Activated CD4-positive, alpha-beta memory T cell treated with anti-CD3 and anti-CD28 coated beads for 36 hours (primary cell): ENCODE results near the gene SEMA3B. TPM values are rescaled to one million over a fixed set of nuclear protein-coding genes. Genes with fewer than 3 reads are reported as not detected.
"Not testable (repeated sequence)": the region's sequence is repeated elsewhere in the genome, so short reads cannot be mapped to it uniquely, and the experiment has no call there.

Experiments
- CTCF ChIA-PET: fragments of 350-600 bp; sonication (Branson Sonifier 250); formaldehyde crosslinking; loops from one replicate; lab custom pipeline; 2021; ENCODE audit warnings: antibody characterized with exemption, inconsistent platforms; lab: Charles Lee
- POLR2A ChIA-PET: fragments of 350-600 bp; sonication (Branson Sonifier 250); formaldehyde crosslinking; loops from one replicate; lab custom pipeline; 2021; ENCODE audit warnings: antibody characterized with exemption; lab: Charles Lee
- DNase-seq: peaks from one replicate; pipeline ENCODE4 v3.0.0-alpha.2; 2020
- H3K27ac Mint-ChIP-seq: one replicate; pipeline ENCODE4 v1.8.0; 2021; ENCODE audit warnings: mixed read lengths
- H3K27me3 Mint-ChIP-seq: one replicate; pipeline ENCODE4 v1.8.0; 2021; ENCODE audit warnings: mixed read lengths
- H3K36me3 Mint-ChIP-seq: one replicate; pipeline ENCODE4 v1.8.0; 2021; ENCODE audit warnings: mixed read lengths
- H3K4me1 Mint-ChIP-seq: one replicate; pipeline ENCODE4 v1.8.0; 2021; ENCODE audit warnings: low read depth, mixed read lengths
- H3K4me3 Mint-ChIP-seq: one replicate; pipeline ENCODE4 v1.8.0; 2021; ENCODE audit warnings: mild to moderate bottlenecking, mixed read lengths
- H3K9me3 Mint-ChIP-seq: one replicate; pipeline ENCODE4 v1.8.0; 2021; ENCODE audit warnings: mixed read lengths
- intact Hi-C: fragments of 100-400 bp; cut with micrococcal nuclease; formaldehyde crosslinking; loops from one replicate; pipeline ENCODE4 v1.15.1; 2023
- total RNA-seq, 2 experiments: library from RNA; stranded (reverse); gene quantifications; one replicate each; pipeline ENCODE4 v1.2.3, GENCODE V29; 2021

Gene SEMA3B
- total RNA-seq, 2 experiments from 2014 or later, result 0.86 to 0.97 TPM

GRCh38 chr3:50302095-50303012 is 33.4 kb downstream of the SEMA3B start:
- no peak for DNase-seq
- ChIA-PET CTCF (interaction anchor here (1.8 kb wide), 1 partner anchor 22 kb away, joined by 7 read pairs; no protein-coding TSS in a partner anchor), POLR2A (interaction anchor here (0.7 kb wide), 1 partner anchor 10 kb away, joined by 3 read pairs; no protein-coding TSS in a partner anchor)
- Mint-ChIP-seq H3K36me3 (no peaks in the 10 kb centered on the region), H3K27me3 (no peaks in the 10 kb centered on the region), H3K9me3 (no peaks in the 10 kb centered on the region), H3K4me3 (no peak overlapping the region), H3K4me1 (peaks cover 30% of the 10 kb centered on the region), H3K27ac (no peak overlapping the region)
- intact Hi-C loops, result no loop called here

- Mint-ChIP-seq H3K4me3 (no peak within 1 kb of the TSS), H3K36me3 (peaks cover 1% of the 10 kb centered on the region), H3K9me3 (no peaks in the 10 kb centered on the region), H3K27me3 (no peaks in the 10 kb centered on the region), H3K4me1 (peaks cover 22% of the 10 kb centered on the region), H3K27ac (no peak within 1 kb of the TSS)
- CTCF ChIA-PET, result interaction anchor here (1.8 kb wide), 1 partner anchor 21 kb away, joined by 7 read pairs; no protein-coding TSS in a partner anchor
- intact Hi-C loops, result no loop called here
- DNase-seq, result no peak
- POLR2A ChIA-PET, result no interaction called here
These were observed 34.3 kb downstream of the SEMA3B start, which contains the start of gene HYAL1 for GRCh38 chr3:50303013-50303815. HYAL1 (minus strand) TSS chr3:50303574; CDS start chr3:50302956, 618 bp downstream.

- CTCF ChIA-PET, result interaction anchor here (1.8 kb wide), 1 partner anchor 19 kb away, joined by 6 read pairs; no protein-coding TSS in a partner anchor
- Mint-ChIP-seq H3K9me3 (peaks cover 4% of the 10 kb centered on the region), H3K27me3 (no peaks in the 10 kb centered on the region), H3K36me3 (peaks cover 1% of the 10 kb centered on the region), H3K4me1 (peaks cover 19% of the 10 kb centered on the region), H3K4me3 (no peak overlapping the region), H3K27ac (no peak overlapping the region)
- POLR2A ChIA-PET, result interaction anchor here (0.9 kb wide), 1 partner anchor 33 kb away, joined by 4 read pairs; no protein-coding TSS in a partner anchor
- DNase-seq, result peak; percentile 37
- intact Hi-C loops, result loop anchor here (1.0 kb wide), 1 partner anchor 12 kb away; no protein-coding TSS in a partner anchor
These were observed 35.7 kb downstream of the SEMA3B start for GRCh38 chr3:50304601-50305000.

- DNase-seq, H3K27ac Mint-ChIP-seq, H3K4me3 Mint-ChIP-seq, H3K36me3 Mint-ChIP-seq, H3K27me3 Mint-ChIP-seq, H3K9me3 Mint-ChIP-seq, CTCF ChIA-PET, POLR2A ChIA-PET, intact Hi-C loops: not testable (repeated sequence)
- H3K4me1 Mint-ChIP-seq, result peaks cover 11% of the 10 kb centered on the region
These were observed 43.1 kb downstream of the SEMA3B start for GRCh38 chr3:50312041-50312440.

GRCh38 chr3:50314342-50314741 is 45.4 kb downstream of the SEMA3B start:
- intact Hi-C loops, result no loop called here
- Mint-ChIP-seq H3K4me1 (peaks cover 18% of the 10 kb centered on the region), H3K9me3 (no peaks in the 10 kb centered on the region), H3K27me3 (no peaks in the 10 kb centered on the region), H3K4me3 (no peak overlapping the region), H3K36me3 (peaks cover 3% of the 10 kb centered on the region), H3K27ac (no peak overlapping the region)
- DNase-seq, result no peak
- ChIA-PET POLR2A (interaction anchor here (1.3 to 1.4 kb wide), 2 partner anchors 15 to 23 kb away, joined by 4 to 5 read pairs; partner anchors contain the start of genes HYAL3 and NAA80), CTCF (interaction anchor here (2.5 kb wide), 1 partner anchor 10 kb away, joined by 13 read pairs; no protein-coding TSS in a partner anchor)

- peaks cover 22% of the 10 kb centered on the region for H3K4me1 Mint-ChIP-seq
- POLR2A ChIA-PET, result interaction anchor here (1.3 to 1.4 kb wide), 2 partner anchors 15 to 22 kb away, joined by 4 to 5 read pairs; partner anchors contain the start of genes HYAL3 and NAA80
- no peaks in the 10 kb centered on the region for H3K9me3 Mint-ChIP-seq
- H3K27me3 Mint-ChIP-seq, result no peaks in the 10 kb centered on the region
- CTCF ChIA-PET, result interaction anchor here (1.0 to 2.5 kb wide), 3 partner anchors 10 to 40 kb away, joined by 3 to 13 read pairs (median 3); partner anchors contain the start of gene LSMEM2
- intact Hi-C loops, result no loop called here
- H3K4me3 Mint-ChIP-seq, result no peak overlapping the region
- H3K36me3 Mint-ChIP-seq, result peaks cover 3% of the 10 kb centered on the region
- no peak overlapping the region for H3K27ac Mint-ChIP-seq
- no peak for DNase-seq
These were observed 45.9 kb downstream of the SEMA3B start for GRCh38 chr3:50314816-50315215.

GRCh38 chr3:50316657-50317242 is 47.8 kb downstream of the SEMA3B start:
- POLR2A ChIA-PET, result no interaction called here
- CTCF ChIA-PET, result interaction anchor here (2.4 kb wide), 1 partner anchor 9 kb away, joined by 8 read pairs; no protein-coding TSS in a partner anchor
- H3K27ac Mint-ChIP-seq, result peak overlapping the region; percentile 81
- peak overlapping the region; percentile 20 for H3K4me3 Mint-ChIP-seq
- H3K9me3 Mint-ChIP-seq, result no peaks in the 10 kb centered on the region
- intact Hi-C loops, result loop anchor here (1.0 kb wide), 1 partner anchor 12 kb away; no protein-coding TSS in a partner anchor
- H3K36me3 Mint-ChIP-seq, result no peaks in the 10 kb centered on the region
- DNase-seq, result peak; percentile 82
- peaks cover 29% of the 10 kb centered on the region for H3K4me1 Mint-ChIP-seq
- no peaks in the 10 kb centered on the region for H3K27me3 Mint-ChIP-seq

GRCh38 chr3:50317300-50317699 is 48.4 kb downstream of the SEMA3B start:
- intact Hi-C loops, result no loop called here
- H3K36me3 Mint-ChIP-seq, result no peaks in the 10 kb centered on the region
- H3K4me1 Mint-ChIP-seq, result peaks cover 29% of the 10 kb centered on the region
- DNase-seq, result no peak
- H3K27me3 Mint-ChIP-seq, result no peaks in the 10 kb centered on the region
- POLR2A ChIA-PET, result interaction anchor here (2.2 kb wide), 1 partner anchor 11 kb away, joined by 7 read pairs; the partner anchor contains the start of gene TUSC2
- CTCF ChIA-PET, result interaction anchor here (2.4 kb wide), 1 partner anchor 9 kb away, joined by 8 read pairs; no protein-coding TSS in a partner anchor
- no peaks in the 10 kb centered on the region for H3K9me3 Mint-ChIP-seq
- peak overlapping the region; percentile 81 for H3K27ac Mint-ChIP-seq
- H3K4me3 Mint-ChIP-seq, result no peak overlapping the region

GRCh38 chr3:50318163-50318562 is 49.2 kb downstream of the SEMA3B start:
- H3K27me3 Mint-ChIP-seq, result no peaks in the 10 kb centered on the region
- no peak overlapping the region for H3K4me3 Mint-ChIP-seq
- ChIA-PET CTCF (interaction anchor here (2.4 kb wide), 1 partner anchor 8 kb away, joined by 8 read pairs; no protein-coding TSS in a partner anchor), POLR2A (interaction anchor here (1.4 to 2.2 kb wide), 2 partner anchors 10 to 18 kb away, joined by 4 to 7 read pairs; partner anchors contain the start of genes HYAL3, NAA80 and TUSC2)
- DNase-seq, result no peak
- intact Hi-C loops, result no loop called here
- H3K4me1 Mint-ChIP-seq, result peaks cover 32% of the 10 kb centered on the region
- H3K27ac Mint-ChIP-seq, result no peak overlapping the region
- no peaks in the 10 kb centered on the region for H3K36me3 Mint-ChIP-seq
- H3K9me3 Mint-ChIP-seq, result no peaks in the 10 kb centered on the region

GRCh38 chr3:50318615-50319014 is 49.7 kb downstream of the SEMA3B start:
- Mint-ChIP-seq H3K27ac (no peak overlapping the region), H3K36me3 (no peaks in the 10 kb centered on the region), H3K4me1 (peaks cover 33% of the 10 kb centered on the region), H3K9me3 (no peaks in the 10 kb centered on the region), H3K4me3 (no peak overlapping the region), H3K27me3 (no peaks in the 10 kb centered on the region)
- DNase-seq, result no peak
- CTCF ChIA-PET, result interaction anchor here (0.6 to 0.7 kb wide), 2 partner anchors 62 to 92 kb away, joined by 3 read pairs; no protein-coding TSS in a partner anchor
- intact Hi-C loops, result no loop called here
- POLR2A ChIA-PET, result interaction anchor here (1.4 to 2.4 kb wide), 3 partner anchors 9 to 19 kb away, joined by 4 to 7 read pairs (median 7); partner anchors contain the start of genes HYAL3, NAA80 and TUSC2
